ENCODE results near the gene PILRA.
"Not testable (repeated sequence)": the region's sequence is repeated elsewhere in the genome, so short reads cannot be mapped to it uniquely, and the experiment has no call there.

PILRA gene

DNA sequence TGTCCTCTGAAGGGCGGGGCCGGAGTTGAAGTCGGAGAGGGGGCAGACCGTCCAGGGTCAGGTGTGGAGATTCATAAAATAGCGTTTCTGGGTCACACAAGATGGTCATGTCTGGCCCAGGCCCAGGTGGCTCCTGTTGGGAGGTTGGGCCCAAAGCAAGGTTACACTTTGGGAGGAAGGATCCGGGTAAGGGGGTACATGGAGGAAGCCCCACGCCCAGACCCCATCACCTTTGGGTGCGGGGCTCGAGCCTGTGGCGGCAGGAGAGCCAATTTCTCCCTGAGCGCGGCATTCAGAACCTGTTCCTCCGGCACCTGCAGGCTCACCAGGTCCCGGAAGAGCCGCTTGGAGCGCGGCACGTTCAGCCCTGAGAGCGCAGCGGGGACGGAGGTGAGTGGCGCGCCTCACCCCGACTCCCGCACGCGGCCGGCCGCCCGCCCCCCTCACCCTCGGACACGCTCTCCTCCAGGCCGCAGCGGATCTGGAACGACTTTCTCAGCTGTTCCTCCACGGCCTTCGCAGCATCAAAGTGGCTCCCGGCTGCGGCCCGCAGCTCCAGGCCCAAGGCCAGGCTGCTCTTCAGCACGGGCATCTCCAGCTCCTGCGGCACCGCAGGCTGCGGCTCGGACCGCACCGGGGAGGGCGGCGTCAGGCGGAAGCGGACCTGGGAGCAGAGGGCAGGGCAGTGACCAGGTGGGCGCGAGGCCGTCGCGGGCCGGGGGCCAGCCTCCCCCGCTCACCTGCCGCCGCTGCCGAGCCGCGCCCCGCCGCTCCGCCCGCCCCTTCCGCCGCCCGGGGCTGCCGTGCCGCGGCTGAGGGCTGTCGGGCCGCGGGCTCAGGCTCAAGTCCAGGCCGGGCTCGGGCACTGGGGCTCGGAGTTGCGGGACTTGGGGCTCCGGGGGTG is 62.4 kb downstream of the PILRA start:
- DNase-seq, result no peak

DNA sequence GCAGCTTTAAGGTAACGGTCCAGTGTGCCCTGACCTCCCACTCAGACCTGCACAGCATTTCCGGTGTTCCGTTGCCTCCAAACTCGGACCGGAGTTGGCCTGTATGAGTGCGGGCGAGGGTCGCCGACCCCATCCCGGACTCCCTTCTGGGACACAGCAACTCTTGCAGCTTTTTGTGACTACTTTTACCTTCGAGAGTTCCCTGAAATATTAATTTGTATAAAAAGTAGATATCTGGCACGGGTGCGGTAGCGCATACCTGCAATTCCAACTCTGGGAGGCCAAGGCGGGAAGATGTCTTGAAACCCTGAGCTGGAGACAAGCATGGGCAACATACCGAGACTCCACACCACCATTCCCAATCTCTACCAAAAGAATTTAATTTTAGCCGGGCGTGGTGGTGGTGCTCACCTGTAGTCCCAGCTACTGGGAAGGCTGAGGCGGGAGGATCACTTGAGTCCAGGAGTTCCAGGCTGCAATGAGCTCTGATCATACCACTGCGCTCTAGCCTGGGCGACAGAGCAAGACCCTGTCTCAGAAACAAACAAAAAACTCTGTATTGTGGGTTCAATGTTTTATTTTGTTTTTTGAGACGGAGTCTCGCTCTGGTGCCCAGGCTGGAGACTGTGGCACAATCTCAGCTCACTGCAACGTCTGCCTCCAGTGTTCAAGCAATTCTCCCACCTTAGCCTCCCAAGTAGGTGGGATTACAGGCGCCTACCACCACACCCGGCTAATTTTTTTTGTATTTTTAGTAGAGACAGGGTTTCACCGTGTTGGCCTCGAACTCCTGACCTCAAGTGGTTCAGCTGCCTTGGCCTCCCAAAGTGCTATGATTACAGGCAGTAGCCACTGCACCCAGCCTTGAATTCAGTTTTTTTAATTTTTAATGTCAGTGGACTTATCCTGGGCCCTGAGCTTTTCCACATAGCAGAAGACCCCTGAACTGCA is 64.1 kb downstream of the PILRA start:
- DNase-seq, result no peak

DNA sequence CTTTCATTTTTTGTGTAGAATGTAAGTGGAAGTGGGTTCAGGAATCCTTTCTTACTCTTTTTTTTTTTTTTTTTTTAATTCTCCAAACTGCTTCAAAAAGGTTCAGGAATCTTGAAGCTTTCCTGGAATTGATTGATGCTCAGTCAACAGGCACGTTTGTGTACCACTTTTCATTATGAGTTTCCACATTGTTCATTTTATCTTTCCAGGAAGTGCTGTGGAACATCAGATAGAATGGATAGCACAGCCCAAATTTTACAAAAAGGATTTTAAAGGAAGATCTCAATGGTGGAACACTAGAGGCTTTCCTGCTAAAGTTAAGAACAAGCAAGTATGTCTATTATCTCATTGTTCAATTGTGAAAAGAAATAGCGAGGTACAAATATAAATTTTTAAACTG is 64.9 kb downstream of the PILRA start:
- DNase-seq, result no peak

DNA sequence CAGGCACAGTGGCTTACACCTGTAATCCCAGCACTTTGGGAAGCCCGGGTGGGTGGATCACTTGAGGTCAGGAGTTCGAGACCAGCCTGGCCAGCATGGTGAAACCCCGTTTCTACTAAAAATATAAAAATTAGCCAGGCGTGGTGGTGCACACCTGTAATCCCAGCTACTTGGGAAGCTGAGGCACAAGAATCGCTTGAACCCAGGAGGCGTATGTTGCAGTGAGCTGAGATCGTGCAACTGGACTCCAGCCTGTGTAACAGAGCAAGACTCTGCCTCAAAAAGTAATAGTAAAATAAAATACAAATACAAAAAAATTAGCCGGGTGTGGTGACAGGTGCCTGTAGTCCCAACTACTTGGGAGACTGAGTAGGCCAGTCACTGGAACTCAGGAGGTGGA is 65.4 kb downstream of the PILRA start:
- not testable (repeated sequence) for DNase-seq

DNA sequence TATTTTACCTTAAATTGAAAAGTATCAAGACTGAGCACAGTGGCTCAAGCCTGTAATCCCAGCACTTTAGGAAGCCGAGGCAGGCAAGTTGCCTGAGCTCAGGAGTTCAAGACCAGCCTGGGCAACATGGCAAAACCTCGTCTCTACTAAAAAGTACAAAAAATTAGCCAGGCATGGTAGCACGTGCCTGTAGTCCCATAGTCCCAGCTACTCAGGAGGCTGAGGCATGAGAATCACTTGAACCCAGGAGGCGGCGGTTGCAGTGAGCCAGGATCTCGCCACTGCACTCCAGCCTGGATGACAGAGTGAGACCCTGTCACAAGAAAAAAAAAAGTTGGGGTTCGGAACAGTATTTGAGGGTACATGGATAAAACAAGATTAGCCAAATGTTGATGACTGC is 66.0 kb downstream of the PILRA start:
- not testable (repeated sequence) for DNase-seq

DNA sequence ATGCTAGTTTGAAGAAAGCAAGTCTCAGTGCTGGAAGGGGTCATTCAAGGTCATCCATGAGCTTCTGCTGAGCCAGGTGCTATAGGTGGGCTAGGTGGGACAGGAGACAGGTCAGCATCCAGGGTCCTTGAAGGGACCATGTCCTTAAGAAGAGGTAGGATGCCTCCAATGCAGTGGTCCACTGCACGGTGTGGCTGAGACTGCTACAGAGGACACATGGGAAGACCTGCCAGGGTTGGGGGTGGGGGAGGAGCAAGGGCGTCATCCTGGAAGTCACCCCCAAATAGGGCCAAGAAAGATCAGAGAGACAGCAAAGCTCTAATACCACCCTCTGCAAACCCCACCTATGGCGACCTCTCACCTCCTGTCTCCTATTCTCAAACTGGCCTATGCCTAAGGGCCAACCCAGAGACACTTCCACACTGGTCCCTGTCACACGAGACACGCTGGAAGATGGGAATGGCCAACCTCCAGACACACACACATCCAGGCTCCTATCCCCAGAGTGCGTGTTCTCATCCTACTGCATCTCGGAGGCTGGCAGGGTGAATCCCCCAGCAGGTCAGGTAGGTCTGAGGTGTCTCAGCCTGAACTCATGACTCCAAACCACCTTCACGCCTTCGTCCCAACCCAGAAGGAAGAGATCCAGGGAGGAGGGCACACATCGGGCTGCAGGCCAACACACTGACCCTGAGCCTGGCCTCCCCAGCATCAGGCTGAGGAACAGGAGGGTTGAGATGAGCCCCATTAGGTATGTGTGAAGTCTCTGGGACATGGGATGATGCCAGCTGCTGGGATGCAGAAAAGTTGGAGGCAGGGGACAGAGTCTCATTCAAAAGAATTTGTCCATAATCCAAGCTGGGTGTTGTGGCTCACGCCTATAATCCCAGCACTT is 68.6 kb downstream of the PILRA start:
- DNase-seq, result no peak

DNA sequence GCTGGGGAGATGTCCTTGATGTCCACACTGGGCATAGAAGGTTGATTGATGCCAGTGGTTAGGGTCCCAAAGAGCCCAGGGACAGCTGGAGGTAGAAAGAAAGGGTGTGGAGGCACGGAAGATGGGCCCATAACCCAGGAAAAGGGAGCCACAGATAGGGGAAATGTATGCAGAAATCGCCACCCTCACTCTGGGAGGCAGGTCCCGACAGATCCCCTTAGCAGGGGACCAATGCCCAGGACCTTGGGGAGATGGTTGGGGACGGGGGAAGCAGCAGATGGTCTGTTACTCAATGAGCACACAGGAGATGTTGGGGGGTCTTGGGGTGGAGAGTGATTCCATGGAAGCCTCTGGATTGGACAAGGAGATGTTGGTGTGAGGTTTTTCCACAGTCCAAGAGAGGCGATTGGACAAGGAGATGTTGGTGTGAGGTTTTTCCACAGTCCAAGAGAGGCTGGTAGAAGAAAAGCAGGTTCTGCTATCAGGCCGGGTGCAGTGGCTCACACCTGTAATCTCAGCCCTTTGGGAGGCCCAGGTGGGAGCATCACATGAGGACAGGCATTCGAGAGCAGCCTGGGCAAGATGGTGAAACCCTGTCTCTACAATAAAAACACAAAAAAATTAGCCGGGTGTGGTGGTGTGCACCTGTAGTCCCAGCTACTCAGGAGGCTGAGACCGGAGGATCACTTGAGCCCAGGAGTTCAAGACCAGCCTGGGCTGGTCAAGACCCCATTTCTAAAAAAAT is 70.0 kb downstream of the PILRA start:
- no peak for DNase-seq

DNA sequence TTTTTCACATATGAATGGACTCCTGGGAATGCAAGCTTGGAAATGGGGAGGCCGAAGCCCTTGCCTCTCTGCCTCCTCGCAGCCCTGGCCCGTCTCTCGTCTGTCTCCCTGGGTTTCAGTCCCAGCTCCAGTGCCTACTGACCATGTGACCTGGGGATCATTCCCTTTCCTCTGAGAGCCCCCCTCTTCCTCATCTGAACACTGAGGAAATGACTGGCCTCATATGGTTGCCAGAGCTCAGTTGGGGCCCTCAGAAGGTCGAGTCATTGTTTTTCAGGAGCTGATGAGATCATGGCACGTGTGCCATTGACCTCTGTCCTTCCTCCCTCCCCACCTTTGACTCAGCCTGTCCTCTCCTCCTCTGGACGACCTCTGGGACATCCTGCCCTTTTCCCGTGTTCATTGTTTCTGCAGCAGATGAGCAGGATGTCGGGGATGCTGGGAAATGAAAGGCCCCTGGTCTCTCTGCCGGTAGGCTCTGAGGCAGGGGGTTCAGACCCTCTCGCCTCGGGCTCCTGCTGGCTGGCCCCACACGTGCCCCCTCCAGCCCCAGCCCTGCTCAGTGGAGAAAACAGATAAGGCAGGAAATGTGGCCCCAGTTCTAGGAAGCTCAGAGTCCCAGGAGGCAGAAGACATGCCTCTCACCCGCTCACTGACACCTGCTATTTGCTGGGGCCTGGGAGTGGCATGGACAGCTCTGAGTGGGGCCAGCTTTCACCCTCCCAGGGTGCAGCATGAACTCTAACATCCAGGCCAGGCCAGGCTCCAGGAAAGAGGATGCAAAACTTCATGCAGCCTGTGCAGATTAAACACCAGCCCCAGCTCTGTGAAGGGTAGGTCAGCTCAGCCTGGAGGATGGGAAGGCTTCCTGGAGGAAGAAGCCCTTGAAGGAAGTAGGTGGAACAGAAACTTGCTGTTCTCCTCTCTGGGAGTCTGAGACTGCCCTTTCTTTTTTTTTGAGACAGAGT is 71.3 kb downstream of the PILRA start:
- DNase-seq, result peak; percentile 65

DNA sequence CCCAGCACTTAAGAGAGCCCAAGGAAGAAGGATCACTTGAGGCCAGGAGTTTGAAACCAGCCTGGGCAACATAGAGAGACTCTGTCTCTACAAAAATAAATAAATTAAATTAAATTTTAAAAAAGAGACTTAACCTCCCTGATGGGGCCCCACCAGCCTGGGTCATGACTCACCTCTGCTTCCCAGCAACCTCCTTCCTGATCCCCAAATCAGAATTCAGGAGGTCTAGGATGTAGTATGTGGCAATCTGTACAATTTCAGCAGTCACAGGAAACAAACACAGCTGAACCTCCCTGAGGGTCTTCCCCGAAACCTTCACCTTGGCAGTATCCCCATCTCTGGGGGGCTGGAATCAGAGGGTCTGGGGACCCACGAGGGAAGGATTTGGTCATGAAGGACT is 72.8 kb downstream of the PILRA start:
- DNase-seq, result peak; percentile 66

DNA sequence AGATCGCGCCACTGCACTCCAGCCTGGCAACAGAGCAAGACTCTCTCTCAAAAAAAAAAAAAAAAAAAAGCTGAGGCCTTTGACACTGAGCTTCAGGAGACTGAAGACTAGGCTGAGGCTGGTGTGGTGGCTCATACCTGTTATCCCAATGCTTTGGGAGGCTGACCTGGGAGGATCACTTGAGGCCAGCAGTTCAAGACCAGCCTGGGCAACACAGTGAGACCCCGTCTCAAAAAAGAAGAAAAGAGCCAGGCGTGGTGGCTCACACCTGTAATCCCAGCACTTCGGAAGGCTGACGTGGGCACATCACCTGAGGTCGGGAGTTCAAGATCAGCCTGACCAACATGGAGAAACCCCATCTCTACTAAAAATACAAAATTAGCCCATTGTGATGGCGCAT is 74.1 kb downstream of the PILRA start:
- DNase-seq, result not testable (repeated sequence)

DNA sequence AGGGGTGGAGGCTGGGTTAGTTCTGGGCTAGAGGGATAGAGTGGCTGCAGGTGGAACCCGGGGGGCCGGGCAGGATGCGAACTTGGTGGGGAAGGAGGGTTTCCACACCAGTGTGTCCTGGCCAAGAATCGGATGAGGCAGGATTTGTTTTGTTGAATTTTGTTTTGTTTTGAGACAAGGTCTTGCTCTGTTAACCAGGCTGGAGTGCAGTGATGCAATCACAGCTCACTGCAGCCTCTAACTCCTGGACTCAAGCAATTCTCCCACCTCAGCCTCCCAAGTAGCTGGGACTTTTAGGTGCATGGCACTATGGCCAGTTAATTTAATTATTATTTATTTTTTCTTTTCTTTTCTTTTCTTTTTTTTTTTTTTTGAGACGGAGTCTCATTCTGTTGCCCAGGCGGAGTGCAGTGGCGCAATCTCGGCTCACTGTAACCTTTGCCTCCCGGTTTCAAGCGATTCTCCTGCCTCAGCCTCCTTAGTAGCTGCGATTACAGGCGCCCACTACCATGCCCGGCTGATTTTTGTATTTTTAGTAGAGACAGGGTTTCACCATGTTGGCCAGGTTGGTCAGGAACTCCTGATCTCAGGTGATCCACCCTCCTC is 76.0 kb downstream of the PILRA start:
- no peak for DNase-seq
